ENCODE results near the gene RNF144A. TPM values are rescaled to one million over a fixed set of nuclear protein-coding genes. Genes with fewer than 3 reads are reported as not detected.

RNF144A gene
- total and polyA plus RNA-seq, 2 donors (not counting 3 experiments of a cell fraction or from before 2014, with no cell fraction given): 9.7 to 28.8 TPM

DNA sequence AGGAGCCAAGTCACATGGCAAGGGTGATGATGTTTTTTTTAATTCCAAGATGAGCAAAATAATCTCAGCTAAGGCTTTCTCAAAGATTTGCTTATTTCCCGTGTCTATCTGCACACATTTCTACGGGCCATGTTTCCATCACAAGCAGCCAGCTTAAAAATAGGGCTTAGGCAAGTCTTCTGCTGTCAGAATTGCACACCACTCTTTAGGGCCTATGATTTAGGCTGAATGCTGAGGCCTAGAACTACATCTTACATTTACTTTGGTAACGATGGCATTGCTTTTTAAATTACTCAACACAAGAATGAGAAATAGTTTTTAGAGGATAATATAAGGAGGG, 144.2 kb downstream of the RNF144A start:
- no peak overlapping the region for H3K4me3 ChIP-seq (replicated peaks in 1 of 3; ENCODE audit: insufficient read depth in 1 of 3, low read depth in 1 of 3, low read length in 3 of 3)
- H3K36me3 ChIP-seq (ENCODE audit: control insufficient read depth in 2 of 2, extremely low read depth in 1 of 2, insufficient read depth in 2 of 2, low read length in 2 of 2): no peaks in the 10 kb centered on the region
- BruUV-seq (replicated peaks): no TSS peak
- ChIA-PET POLR2A (no interaction called here), CTCF (no interaction called here)
- H3K27ac ChIP-seq (ENCODE audit: insufficient read depth, low read depth, low read length): no peak overlapping the region
- no peak overlapping the region for H3K9ac ChIP-seq (replicated peaks; ENCODE audit: extremely low read depth, insufficient read depth, low read length)
- H3K4me1 ChIP-seq (ENCODE audit: control insufficient read depth, extremely low read depth, insufficient read depth, low read length): no peaks in the 10 kb centered on the region
- no peak overlapping the region for H2AFZ ChIP-seq (ENCODE audit: low read depth, low read length)
- H4K20me1 ChIP-seq (replicated peaks; ENCODE audit: control insufficient read depth, extremely low read depth, insufficient read depth, low read length): no peaks in the 10 kb centered on the region
- H3K27me3 ChIP-seq (ENCODE audit: control insufficient read depth in 2 of 2, insufficient read depth in 2 of 2, low read length in 2 of 2): peaks cover 0 to 3% of the 10 kb centered on the region in 2 experiments
- intact Hi-C loops (cut with micrococcal nuclease) (no loop called here), dilution Hi-C loops (cut with MboI; ENCODE audit: extremely low pct_ligation_motif_present, low sequenced_read_pairs) (no loop called here)
- H3K9me3 ChIP-seq (replicated peaks; ENCODE audit: control insufficient read depth, insufficient read depth, low read length): no peaks in the 10 kb centered on the region
- TF ChIP-seq, protein P1, sequence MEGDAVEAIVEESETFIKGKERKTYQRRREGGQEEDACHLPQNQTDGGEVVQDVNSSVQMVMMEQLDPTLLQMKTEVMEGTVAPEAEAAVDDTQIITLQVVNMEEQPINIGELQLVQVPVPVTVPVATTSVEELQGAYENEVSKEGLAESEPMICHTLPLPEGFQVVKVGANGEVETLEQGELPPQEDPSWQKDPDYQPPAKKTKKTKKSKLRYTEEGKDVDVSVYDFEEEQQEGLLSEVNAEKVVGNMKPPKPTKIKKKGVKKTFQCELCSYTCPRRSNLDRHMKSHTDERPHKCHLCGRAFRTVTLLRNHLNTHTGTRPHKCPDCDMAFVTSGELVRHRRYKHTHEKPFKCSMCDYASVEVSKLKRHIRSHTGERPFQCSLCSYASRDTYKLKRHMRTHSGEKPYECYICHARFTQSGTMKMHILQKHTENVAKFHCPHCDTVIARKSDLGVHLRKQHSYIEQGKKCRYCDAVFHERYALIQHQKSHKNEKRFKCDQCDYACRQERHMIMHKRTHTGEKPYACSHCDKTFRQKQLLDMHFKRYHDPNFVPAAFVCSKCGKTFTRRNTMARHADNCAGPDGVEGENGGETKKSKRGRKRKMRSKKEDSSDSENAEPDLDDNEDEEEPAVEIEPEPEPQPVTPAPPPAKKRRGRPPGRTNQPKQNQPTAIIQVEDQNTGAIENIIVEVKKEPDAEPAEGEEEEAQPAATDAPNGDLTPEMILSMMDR (IDR thresholded peaks at IDR 0.05; ENCODE audit: extremely low read depth in 1 of 2, insufficient read depth in 1 of 2, low read depth in 1 of 2, low read length in 2 of 2): no peak
- no peak for TF ChIP-seq EZH2 (IDR thresholded peaks at IDR 0.05; ENCODE audit: borderline replicate concordance, low read depth, low read length, severe bottlenecking)
- no peak for TF ChIP-seq MYC (IDR thresholded peaks at IDR 0.05; ENCODE audit: low read depth, low read length)
- no peak for TF ChIP-seq JUN (IDR thresholded peaks at IDR 0.05; ENCODE audit: borderline replicate concordance, insufficient read depth, insufficient read length, low read depth)
- DNase-seq (ENCODE audit: low read depth, low spot score): no peak
- H3K79me2 ChIP-seq (ENCODE audit: control insufficient read depth, insufficient read depth, low read length): no peaks in the 10 kb centered on the region
- H3K9me1 ChIP-seq (replicated peaks; ENCODE audit: control insufficient read depth, extremely low read depth, insufficient read depth, low read length): no peaks in the 10 kb centered on the region
- FAIRE-seq: no peak
- no peak overlapping the region for H3K4me2 ChIP-seq (ENCODE audit: insufficient read depth, low read length)

DNA sequence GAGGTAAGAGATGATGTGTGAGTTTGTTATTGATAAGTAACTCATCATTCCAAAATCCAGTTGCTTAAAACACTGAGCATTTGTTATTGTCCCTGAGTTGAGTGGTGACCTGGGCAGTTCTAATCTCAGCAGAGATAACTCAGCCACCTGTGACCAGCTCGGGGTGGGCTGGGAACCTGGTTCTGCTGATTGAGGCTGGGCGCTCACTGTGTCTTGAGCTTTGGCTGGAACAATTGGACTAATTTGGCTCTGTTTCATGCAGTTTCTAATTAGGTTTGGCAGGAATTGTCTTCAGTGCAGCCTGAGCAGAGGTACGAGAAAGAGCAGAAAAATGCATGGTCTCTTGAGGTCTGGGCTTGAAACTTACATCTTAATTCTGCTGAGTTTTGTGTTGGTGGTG, 144.7 kb downstream of the RNF144A start:
- FAIRE-seq: no peak
- intact Hi-C loops (cut with micrococcal nuclease) (no loop called here), dilution Hi-C loops (cut with MboI; ENCODE audit: extremely low pct_ligation_motif_present, low sequenced_read_pairs) (no loop called here)
- Histone ChIP-seq H3K9me3 (replicated peaks; ENCODE audit: control insufficient read depth, insufficient read depth, low read length) (no peaks in the 10 kb centered on the region), H3K27me3 (ENCODE audit: control insufficient read depth in 2 of 2, insufficient read depth in 2 of 2, low read length in 2 of 2) (peaks cover 0 to 3% of the 10 kb centered on the region in 2 experiments), H3K4me1 (ENCODE audit: control insufficient read depth, extremely low read depth, insufficient read depth, low read length) (no peaks in the 10 kb centered on the region), H3K27ac (ENCODE audit: insufficient read depth, low read depth, low read length) (no peak overlapping the region), H3K9ac (replicated peaks; ENCODE audit: extremely low read depth, insufficient read depth, low read length) (no peak overlapping the region), H2AFZ (ENCODE audit: low read depth, low read length) (no peak overlapping the region), H4K20me1 (replicated peaks; ENCODE audit: control insufficient read depth, extremely low read depth, insufficient read depth, low read length) (no peaks in the 10 kb centered on the region), H3K4me2 (ENCODE audit: insufficient read depth, low read length) (no peak overlapping the region), H3K79me2 (ENCODE audit: control insufficient read depth, insufficient read depth, low read length) (no peaks in the 10 kb centered on the region), H3K36me3 (ENCODE audit: control insufficient read depth in 2 of 2, extremely low read depth in 1 of 2, insufficient read depth in 2 of 2, low read length in 2 of 2) (no peaks in the 10 kb centered on the region), H3K9me1 (replicated peaks; ENCODE audit: control insufficient read depth, extremely low read depth, insufficient read depth, low read length) (no peaks in the 10 kb centered on the region), H3K4me3 (replicated peaks in 1 of 3; ENCODE audit: insufficient read depth in 1 of 3, low read depth in 1 of 3, low read length in 3 of 3) (no peak overlapping the region)
- ChIA-PET CTCF (interaction anchor here (2.2 kb wide), 1 partner anchor 17 kb away, joined by 7 read pairs; no protein-coding TSS in a partner anchor), POLR2A (no interaction called here)
- no peak for DNase-seq (ENCODE audit: low read depth, low spot score)
- BruUV-seq (replicated peaks): no TSS peak
- TF ChIP-seq POLR2AphosphoS5 (IDR thresholded peaks at IDR 0.05; ENCODE audit: insufficient read depth, low read depth, low read length) (no peak), JUN (IDR thresholded peaks at IDR 0.05; ENCODE audit: borderline replicate concordance, insufficient read depth, insufficient read length, low read depth) (no peak), MYC (IDR thresholded peaks at IDR 0.05; ENCODE audit: low read depth, low read length) (no peak), FOS (IDR thresholded peaks at IDR 0.05; ENCODE audit: borderline replicate concordance, insufficient read depth, low read length) (no peak), POLR2A (IDR thresholded peaks at IDR 0.05; ENCODE audit: low read depth, low read length) (no peak), GATA2 (IDR thresholded peaks at IDR 0.05; ENCODE audit: insufficient read depth, insufficient read length, low read depth, low read length) (no peak), EZH2 (IDR thresholded peaks at IDR 0.05; ENCODE audit: borderline replicate concordance, low read depth, low read length, severe bottlenecking) (no peak)
- TF ChIP-seq, protein P1 (IDR thresholded peaks at IDR 0.05; ENCODE audit: extremely low read depth in 1 of 2, insufficient read depth in 1 of 2, low read depth in 1 of 2, low read length in 2 of 2): no peak
- TF ChIP-seq, protein P2, sequence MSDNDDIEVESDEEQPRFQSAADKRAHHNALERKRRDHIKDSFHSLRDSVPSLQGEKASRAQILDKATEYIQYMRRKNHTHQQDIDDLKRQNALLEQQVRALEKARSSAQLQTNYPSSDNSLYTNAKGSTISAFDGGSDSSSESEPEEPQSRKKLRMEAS (IDR thresholded peaks at IDR 0.05; ENCODE audit: insufficient read depth, insufficient read length): no peak

Data from endothelial cell of umbilical vein (primary cell).